K562 (cell line): ENCODE results near the gene CXCL17. TPM values are rescaled to one million over a fixed set of nuclear protein-coding genes. Genes with fewer than 3 reads are reported as not detected.

Experiments
- ATAC-seq: fragments of 200-7000 bp; cut with Tn5 transposase; 3 replicates; pipeline ENCODE4 v1.9.1; 2020; ENCODE audit warnings: moderate library complexity
- BruUV-seq: library from RNA; stranded (reverse); fragments of 400-500 nt; replicated peaks from 2 replicates; lab custom pipeline; 2021; lab: Mats Ljungman, UMichigan
- CTCF ChIA-PET: fragments of 300-600 bp; formaldehyde crosslinking; extraction: SDS; loops from one replicate; lab custom pipeline; 2021; ENCODE audit warnings: low intra/inter-chr PET ratio; lab: Yijun Ruan, JAX
- POLR2A ChIA-PET: fragments of 300-600, 350-650 bp; sonication (Branson Sonifier 250); formaldehyde crosslinking; extraction: SDS; loops from one replicate; lab custom pipeline; 2021; ENCODE audit warnings: antibody characterized with exemption, inconsistent platforms; lab: Yijun Ruan, JAX
- DNase-seq, 4 experiments: peaks; one replicate each; pipeline versions ENCODE4 v3.0.0 to v3.0.0-alpha.2; 2011 to 2018; ENCODE audit warnings: low spot score in 3 of 4, mixed read lengths in 3 of 4; ENCODE audit errors: extremely low read depth in 1 of 4
- FAIRE-seq: peaks from 2 replicates; lab custom pipeline; 2011; peaks lifted over from hg19 to GRCh38; lab: Jason Lieb, UNC
- H2AFZ ChIP-seq: 2 replicates; pipeline ENCODE4 v1.6.0; 2011; ENCODE audit warnings: low read depth, low read length, control low read depth, inconsistent platforms
- H3K27ac ChIP-seq: fragments of 200-600 bp; 3 replicates; pipeline ENCODE4 v1.8.0; 2011; ENCODE audit warnings: low read depth, mild to moderate bottlenecking, control low read depth, inconsistent platforms, low read length, moderate library complexity, mixed read lengths; ENCODE audit errors: extremely low read depth
- H3K27me3 ChIP-seq, 2 experiments: fragments of 300-600 bp in 1 of 2; 2 replicates in 1 of 2; 3 replicates in 1 of 2; pipeline versions ENCODE4 v1.6.0 to v1.8.0; 2011; ENCODE audit warnings: inconsistent platforms in 2 of 2, low read length in 2 of 2, mild to moderate bottlenecking in 1 of 2, mixed read lengths in 1 of 2, moderate library complexity in 1 of 2; ENCODE audit not compliant: control insufficient read depth in 2 of 2, insufficient read depth in 2 of 2
- H3K36me3 ChIP-seq: fragments of 300-600 bp; 3 replicates; pipeline ENCODE4 v1.8.0; 2011; ENCODE audit warnings: mild to moderate bottlenecking, low read length, inconsistent platforms; ENCODE audit not compliant: control insufficient read depth, insufficient read depth
- H3K4me1 ChIP-seq, 2 experiments: fragments of 200-600 bp in 1 of 2; replicated peaks in 1 of 2; 2 replicates in 1 of 2; 3 replicates in 1 of 2; pipeline versions ENCODE4 v1.5.1 to v1.8.0; 2011; ENCODE audit warnings: inconsistent platforms in 2 of 2, low read length in 2 of 2, mild to moderate bottlenecking in 1 of 2, mixed read lengths in 1 of 2, moderate library complexity in 1 of 2; ENCODE audit not compliant: control insufficient read depth in 2 of 2, insufficient read depth in 2 of 2
- H3K4me2 ChIP-seq: 2 replicates; pipeline ENCODE4 v1.6.1; 2011; ENCODE audit warnings: low read length, control low read depth, inconsistent platforms, mixed read lengths; ENCODE audit not compliant: insufficient read depth
- H3K4me3 ChIP-seq: fragments of 200-600 bp; sonication (generic), shearing (Covaris generic); 2 replicates; pipeline ENCODE4 v1.5.1; 2016; ENCODE audit warnings: control low read depth, inconsistent platforms
- H3K79me2 ChIP-seq: fragments of 200-600 bp; 3 replicates; pipeline ENCODE4 v1.8.0; 2011; ENCODE audit warnings: low read length, inconsistent platforms; ENCODE audit not compliant: control insufficient read depth, insufficient read depth
- H3K9ac ChIP-seq, 2 experiments: 2 replicates each; pipeline versions ENCODE4 v1.6.0 to v1.6.1; 2011; ENCODE audit warnings: low read depth in 2 of 2, low read length in 2 of 2, control low read depth in 1 of 2, inconsistent platforms in 1 of 2, mild to moderate bottlenecking in 1 of 2, mixed read lengths in 1 of 2; ENCODE audit not compliant: insufficient read depth in 1 of 2
- H3K9me1 ChIP-seq: one replicate; pipeline ENCODE4 v1.6.0; 2011; ENCODE audit warnings: inconsistent platforms, mild to moderate bottlenecking, low read length, moderate library complexity; ENCODE audit not compliant: control insufficient read depth, insufficient read depth
- H3K9me3 ChIP-seq: replicated peaks from 2 replicates; pipeline ENCODE4 v1.5.1; 2011; ENCODE audit warnings: low read depth, low read length, inconsistent platforms; ENCODE audit not compliant: control insufficient read depth, insufficient read depth
- H4K20me1 ChIP-seq: replicated peaks from 2 replicates; pipeline ENCODE4 v1.6.1; 2011; ENCODE audit warnings: low read length, inconsistent platforms, mixed read lengths; ENCODE audit not compliant: control insufficient read depth, insufficient read depth
- GABPB1 ChIP-seq: sonication (generic); formaldehyde crosslinking; IDR thresholded peaks from 2 replicates; pipeline ENCODE4 v1.8.0; 2022; ENCODE audit warnings: mild to moderate bottlenecking, missing genetic modification reagents
- HSF4 ChIP-seq: fragments of 250-450 bp; sonication (Bioruptor Pico); IDR thresholded peaks from 2 replicates; pipeline ENCODE4 v2.1.2; 2022; ENCODE audit warnings: mild to moderate bottlenecking, moderate library complexity, borderline replicate concordance
- NFATC3 ChIP-seq: fragments of 450-650 bp; IDR thresholded peaks from 2 replicates; pipeline ENCODE4 v1.6.1; 2017; ENCODE audit warnings: mild to moderate bottlenecking
- PTRF ChIP-seq: fragments of 450-650 bp; IDR thresholded peaks from 2 replicates; pipeline ENCODE4 v1.6.1; 2016; ENCODE audit warnings: mild to moderate bottlenecking, missing genetic modification characterization, missing compliant biosample characterization
- RBBP5 ChIP-seq: fragments of 200-600 bp; sonication (generic); IDR thresholded peaks from 2 replicates; pipeline ENCODE4 v1.6.1; 2012; ENCODE audit warnings: borderline replicate concordance, mild to moderate bottlenecking, low read length, control low read depth, inconsistent platforms; ENCODE audit not compliant: insufficient read depth, poor library complexity, severe bottlenecking
- SMARCA5 ChIP-seq: fragments of 450-650 bp; IDR thresholded peaks from 2 replicates; pipeline ENCODE4 v1.6.1; 2016
- ZC3H4 ChIP-seq: sonication (generic); formaldehyde crosslinking; IDR thresholded peaks from 2 replicates; pipeline ENCODE4 v1.9.0; 2021; ENCODE audit warnings: missing genetic modification reagents, borderline replicate concordance
- ZNF639 ChIP-seq, 2 experiments: fragments of 200-800 bp in 1 of 2; sonication (Bioruptor generic) in 1 of 2; sonication (generic) in 1 of 2; formaldehyde crosslinking in 1 of 2; IDR thresholded peaks in 1 of 2; conservative IDR thresholded peaks in 1 of 2; 2 replicates each; pipeline versions ENCODE4 v1.5.0 to v1.6.1; 2016 to 2020; ENCODE audit warnings: missing compliant biosample characterization in 1 of 2, missing genetic modification characterization in 1 of 2, missing genetic modification reagents in 1 of 2
- ZNF707 ChIP-seq: fragments of 250-450 bp; sonication (Bioruptor Pico); conservative IDR thresholded peaks from 2 replicates; pipeline ENCODE4 v1.8.0; 2022; ENCODE audit warnings: inconsistent platforms, mild to moderate bottlenecking, moderate library complexity
- ZNF766 ChIP-seq: fragments of 200-800 bp; sonication (Bioruptor generic); conservative IDR thresholded peaks from 2 replicates; pipeline ENCODE4 v1.6.1; 2016; ENCODE audit warnings: missing genetic modification characterization, missing compliant biosample characterization
- WGBS: fragments of 100-300 bp; shearing (Covaris generic); methylation state at CpG from one replicate; pipeline ENCODE4 v1.1.6; 2016; ENCODE audit warnings: low coverage, mixed read lengths; ENCODE audit not compliant: insufficient coverage; ENCODE audit errors: missing lambda C conversion rate; 5-methylcytosine and 5-hydroxymethylcytosine counted together
- in situ Hi-C: fragments of 300-500 bp; cut with MboI; formaldehyde crosslinking; loops from 4 replicates; pipeline ENCODE4 v1.15.0; 2018; ENCODE audit warnings: inconsistent platforms, mixed read lengths
- intact Hi-C: fragments of 100-400 bp; cut with micrococcal nuclease; formaldehyde crosslinking; loops from 2 replicates; pipeline ENCODE4 v1.14.2; 2022
- polyA plus RNA-seq, 8 experiments: library from polyadenylated mRNA; depleted of rRNA in 4 of 8; stranded (reverse) in 5 of 8; unstranded in 3 of 8; fragments of >200 nt; fragmentation: Nextera tagmentation in 2 of 8; fragmentation: Illumina TruSeq in 1 of 8; extraction: Ambion mirVana in 2 of 8; extraction: Trizol in 1 of 8; gene quantifications; 2 replicates each; pipeline versions ENCODE4 v1.2.1 to v1.2.3, GENCODE V29; 2011 to 2014; ENCODE audit warnings: inconsistent platforms in 1 of 8, missing spikeins in 1 of 8
- total RNA-seq, 7 experiments: library from RNA; depleted of rRNA in 6 of 7; stranded (reverse); fragments of >200 nt in 6 of 7; fragmentation: Illumina TruSeq in 2 of 7; extraction: Trizol in 2 of 7; gene quantifications; 2 replicates each; pipeline versions ENCODE4 v1.2.1 to v1.2.3, GENCODE V29; 2011 to 2021; ENCODE audit warnings: low replicate concordance in 1 of 7
- TF ChIP-seq, protein P1 (sequence below): fragments of 250-450 bp; sonication (Bioruptor Pico); IDR thresholded peaks from 2 replicates; pipeline ENCODE4 v1.5.0; 2020; ENCODE audit warnings: mild to moderate bottlenecking, borderline replicate concordance

CXCL17 gene
- total and polyA plus RNA-seq, 9 of the 15 experiments (the other 6 are each of a cell fraction or from before 2014, with no cell fraction given) = 0.10 to 0.15 TPM; not detected in 7

GRCh38 chr19:42466521-42467182, 23.9 kb upstream of the CXCL17 start:
- TF ChIP-seq ZNF639 (CRISPR knock-in tag; conservative IDR thresholded peaks at IDR 0.05 in 1 of 2, IDR thresholded peaks at IDR 0.05 in 1 of 2) (no peak), ZC3H4 (no peak), ZNF766 (CRISPR knock-in tag) (no peak), HSF4 (CRISPR knock-in tag) (no peak), PTRF (tag) (no peak), RBBP5 (no peak), NFATC3 (no peak), SMARCA5 (no peak), ZNF707 (CRISPR knock-in tag) (no peak), GABPB1 (CRISPR knock-in tag) (no peak)
- TF ChIP-seq, protein P1, sequence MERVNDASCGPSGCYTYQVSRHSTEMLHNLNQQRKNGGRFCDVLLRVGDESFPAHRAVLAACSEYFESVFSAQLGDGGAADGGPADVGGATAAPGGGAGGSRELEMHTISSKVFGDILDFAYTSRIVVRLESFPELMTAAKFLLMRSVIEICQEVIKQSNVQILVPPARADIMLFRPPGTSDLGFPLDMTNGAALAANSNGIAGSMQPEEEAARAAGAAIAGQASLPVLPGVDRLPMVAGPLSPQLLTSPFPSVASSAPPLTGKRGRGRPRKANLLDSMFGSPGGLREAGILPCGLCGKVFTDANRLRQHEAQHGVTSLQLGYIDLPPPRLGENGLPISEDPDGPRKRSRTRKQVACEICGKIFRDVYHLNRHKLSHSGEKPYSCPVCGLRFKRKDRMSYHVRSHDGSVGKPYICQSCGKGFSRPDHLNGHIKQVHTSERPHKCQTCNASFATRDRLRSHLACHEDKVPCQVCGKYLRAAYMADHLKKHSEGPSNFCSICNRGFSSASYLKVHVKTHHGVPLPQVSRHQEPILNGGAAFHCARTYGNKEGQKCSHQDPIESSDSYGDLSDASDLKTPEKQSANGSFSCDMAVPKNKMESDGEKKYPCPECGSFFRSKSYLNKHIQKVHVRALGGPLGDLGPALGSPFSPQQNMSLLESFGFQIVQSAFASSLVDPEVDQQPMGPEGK (CRISPR knock-in tag) = no peak
- ATAC-seq (no peak), DNase-seq (no peak), FAIRE-seq (peak; percentile 6)
- in situ Hi-C loops = no loop called here
- no peaks in the 10 kb centered on the region for H3K79me2 ChIP-seq
- no peaks in the 10 kb centered on the region for H3K9me3 ChIP-seq
- no peak overlapping the region for H3K4me2 ChIP-seq
- no peaks in the 10 kb centered on the region; a peak in 1 of 5 replicates for H3K4me1 ChIP-seq
- H4K20me1 ChIP-seq = 0 out of 2 replicates have a peak, but pooled peaks cover 4% of the 10 kb centered on the region
- WGBS = 0% methylated on average over 5 of the region's 5 CpGs
- no peaks in the 10 kb centered on the region for H3K9me1 ChIP-seq
- intact Hi-C loops = no loop called here
- peaks cover 36 to 55% of the 10 kb centered on the region in 2 experiments for H3K27me3 ChIP-seq
- BruUV-seq = no TSS peak
- H3K36me3 ChIP-seq = no peaks in the 10 kb centered on the region
- ChIA-PET CTCF (no interaction called here), POLR2A (interaction anchor here (0.6 kb wide), 1 partner anchor 14 kb away, joined by 3 read pairs; no protein-coding TSS in a partner anchor)
- no peak overlapping the region for H3K27ac ChIP-seq
- no peak overlapping the region for H2AFZ ChIP-seq
- no peak overlapping the region for H3K4me3 ChIP-seq
- H3K9ac ChIP-seq = no peak overlapping the region
